Endothelial cell (in vitro differentiated cells): ENCODE results near the gene EBLN2. TPM values are rescaled to one million over a fixed set of nuclear protein-coding genes. Genes with fewer than 3 reads are reported as not detected.

Experiments
- DNase-seq: peaks from one replicate; pipeline ENCODE4 v3.0.0; 2021; ENCODE audit warnings: low spot score
- H3K27ac Mint-ChIP-seq: one replicate; pipeline ENCODE4 v1.8.0; 2021; ENCODE audit warnings: mixed read lengths, inconsistent platforms; ENCODE audit not compliant: unreplicated experiment
- H3K27me3 Mint-ChIP-seq: one replicate; pipeline ENCODE4 v1.8.0; 2021; ENCODE audit warnings: mild to moderate bottlenecking, moderate library complexity, mixed read lengths, inconsistent platforms; ENCODE audit not compliant: unreplicated experiment
- H3K36me3 Mint-ChIP-seq: one replicate; pipeline ENCODE4 v1.8.0; 2021; ENCODE audit warnings: mild to moderate bottlenecking, low read depth, mixed read lengths, inconsistent platforms; ENCODE audit not compliant: unreplicated experiment
- H3K4me1 Mint-ChIP-seq: one replicate; pipeline ENCODE4 v1.8.0; 2021; ENCODE audit warnings: mild to moderate bottlenecking, mixed read lengths, inconsistent platforms; ENCODE audit not compliant: unreplicated experiment
- H3K4me3 Mint-ChIP-seq: one replicate; pipeline ENCODE4 v1.8.0; 2021; ENCODE audit warnings: mild to moderate bottlenecking, mixed read lengths, inconsistent platforms; ENCODE audit not compliant: unreplicated experiment
- H3K9me3 Mint-ChIP-seq: one replicate; pipeline ENCODE4 v1.8.0; 2021; ENCODE audit warnings: mixed read lengths, inconsistent platforms; ENCODE audit not compliant: unreplicated experiment
- total RNA-seq: library from RNA; stranded (reverse); fragmentation: NEBNext Ultra II Directional; extraction: Animal tissue kit (Norgen Biotek cat#: 25700); gene quantifications from one replicate; pipeline ENCODE4 v1.2.1, GENCODE V29; 2021; ENCODE audit not compliant: unreplicated experiment
- TF ChIP-seq, protein P1 (sequence below): fragments of 200-600 bp; sonication (generic); IDR thresholded peaks from one replicate; pipeline ENCODE4 v1.5.0; 2021; ENCODE audit warnings: antibody characterized with exemption; ENCODE audit not compliant: unreplicated experiment

Gene EBLN2
- total RNA-seq, 1 donor from 2014 or later: 9.4 TPM

DNA sequence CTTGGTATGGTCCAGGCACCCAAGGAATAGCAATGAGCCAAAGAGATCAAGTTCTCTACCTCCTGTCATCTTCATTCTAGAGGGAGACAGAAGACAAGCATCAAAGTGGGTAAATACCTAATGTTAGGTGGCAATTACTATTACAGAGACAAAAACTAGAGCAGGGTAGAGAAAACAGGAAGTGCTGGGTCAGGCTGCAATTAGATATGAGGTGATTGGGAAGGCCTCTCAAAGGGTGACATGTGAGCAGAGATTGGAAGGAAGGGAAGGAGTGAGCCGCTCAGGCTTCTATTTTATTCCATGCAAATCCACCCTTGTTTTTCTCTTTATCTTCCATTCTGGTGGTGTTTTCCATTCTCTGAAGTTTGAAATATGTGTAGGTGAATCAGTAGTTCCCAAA, 37.4 kb downstream of the EBLN2 start:
- TF ChIP-seq, protein P1, sequence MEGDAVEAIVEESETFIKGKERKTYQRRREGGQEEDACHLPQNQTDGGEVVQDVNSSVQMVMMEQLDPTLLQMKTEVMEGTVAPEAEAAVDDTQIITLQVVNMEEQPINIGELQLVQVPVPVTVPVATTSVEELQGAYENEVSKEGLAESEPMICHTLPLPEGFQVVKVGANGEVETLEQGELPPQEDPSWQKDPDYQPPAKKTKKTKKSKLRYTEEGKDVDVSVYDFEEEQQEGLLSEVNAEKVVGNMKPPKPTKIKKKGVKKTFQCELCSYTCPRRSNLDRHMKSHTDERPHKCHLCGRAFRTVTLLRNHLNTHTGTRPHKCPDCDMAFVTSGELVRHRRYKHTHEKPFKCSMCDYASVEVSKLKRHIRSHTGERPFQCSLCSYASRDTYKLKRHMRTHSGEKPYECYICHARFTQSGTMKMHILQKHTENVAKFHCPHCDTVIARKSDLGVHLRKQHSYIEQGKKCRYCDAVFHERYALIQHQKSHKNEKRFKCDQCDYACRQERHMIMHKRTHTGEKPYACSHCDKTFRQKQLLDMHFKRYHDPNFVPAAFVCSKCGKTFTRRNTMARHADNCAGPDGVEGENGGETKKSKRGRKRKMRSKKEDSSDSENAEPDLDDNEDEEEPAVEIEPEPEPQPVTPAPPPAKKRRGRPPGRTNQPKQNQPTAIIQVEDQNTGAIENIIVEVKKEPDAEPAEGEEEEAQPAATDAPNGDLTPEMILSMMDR: no peak
- peaks cover 26% of the 10 kb centered on the region for H3K4me1 Mint-ChIP-seq
- peaks cover 3% of the 10 kb centered on the region for H3K36me3 Mint-ChIP-seq
- H3K27me3 Mint-ChIP-seq: peaks cover 4% of the 10 kb centered on the region
- H3K4me3 Mint-ChIP-seq: no peak overlapping the region
- H3K9me3 Mint-ChIP-seq: no peaks in the 10 kb centered on the region
- DNase-seq: no peak
- H3K27ac Mint-ChIP-seq: no peak overlapping the region

DNA sequence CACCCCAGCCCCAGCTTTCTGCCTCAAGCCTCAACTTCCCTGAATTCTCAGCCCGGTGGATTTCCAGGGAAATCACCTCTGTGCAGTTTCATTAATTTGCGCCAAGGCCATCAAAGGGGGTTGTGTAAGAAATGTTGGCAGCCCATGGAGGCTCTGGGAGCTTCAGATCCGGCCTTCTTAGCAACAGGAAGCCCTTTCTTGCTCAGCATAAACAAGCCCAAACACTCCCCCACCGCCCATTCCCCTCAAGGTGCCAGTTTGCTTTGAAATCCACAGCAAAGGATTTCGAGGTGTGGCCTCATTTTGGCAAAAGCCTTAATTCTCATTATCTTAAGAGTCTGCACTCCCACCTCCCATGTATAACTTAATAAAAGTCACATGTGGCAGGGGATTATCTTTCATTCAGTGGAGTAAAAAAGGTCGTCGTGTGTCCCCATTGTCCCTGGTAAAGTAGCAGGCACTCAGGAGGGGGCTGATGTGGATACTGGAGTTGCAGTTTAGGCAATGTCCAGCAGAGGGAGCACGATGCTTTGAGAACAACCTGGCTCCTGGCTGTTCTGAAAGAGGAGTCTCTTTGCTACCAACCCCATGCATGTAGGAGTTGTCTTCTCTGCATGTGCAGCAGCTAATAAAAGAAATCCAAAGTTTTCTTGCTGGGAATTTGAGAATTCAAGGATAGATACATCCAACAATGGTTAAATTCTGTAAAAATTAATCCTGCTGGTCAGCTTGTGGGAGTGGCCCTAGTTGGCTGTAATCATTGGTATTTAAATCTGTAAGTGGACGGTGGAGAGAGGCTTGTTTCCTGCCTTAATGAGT, 39.5 kb downstream of the EBLN2 start:
- Mint-ChIP-seq H3K4me1 (peaks cover 16% of the 10 kb centered on the region), H3K9me3 (no peaks in the 10 kb centered on the region), H3K4me3 (no peak overlapping the region), H3K36me3 (no peaks in the 10 kb centered on the region), H3K27me3 (peaks cover 2% of the 10 kb centered on the region), H3K27ac (peak overlapping the region; percentile 16)
- DNase-seq: peak; percentile 92
- TF ChIP-seq, protein P1: peak; percentile 96

DNA sequence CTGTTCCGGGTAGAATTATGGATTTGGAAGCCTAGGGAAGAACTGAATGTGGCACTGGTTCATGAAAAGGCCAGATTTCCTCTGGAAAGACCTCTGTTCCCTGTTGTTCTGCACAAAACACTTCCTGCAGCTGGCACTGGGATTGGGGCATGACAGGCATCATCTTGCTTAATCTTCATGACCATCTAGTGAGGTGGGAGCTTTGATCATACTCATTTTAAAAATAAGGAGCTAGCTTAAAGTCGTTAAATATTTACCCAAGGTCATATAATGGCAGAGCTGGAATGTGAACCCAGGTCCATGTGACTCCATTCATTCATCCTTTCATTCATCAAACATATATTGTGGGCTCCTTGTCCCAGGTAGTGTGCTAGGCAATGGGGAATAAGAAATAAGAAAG, 40.4 kb downstream of the EBLN2 start:
- no peak for DNase-seq
- Mint-ChIP-seq H3K27me3 (peaks cover 2% of the 10 kb centered on the region), H3K27ac (no peak overlapping the region), H3K9me3 (no peaks in the 10 kb centered on the region), H3K4me1 (peaks cover 16% of the 10 kb centered on the region), H3K36me3 (no peaks in the 10 kb centered on the region), H3K4me3 (no peak overlapping the region)
- TF ChIP-seq, protein P1: no peak

DNA sequence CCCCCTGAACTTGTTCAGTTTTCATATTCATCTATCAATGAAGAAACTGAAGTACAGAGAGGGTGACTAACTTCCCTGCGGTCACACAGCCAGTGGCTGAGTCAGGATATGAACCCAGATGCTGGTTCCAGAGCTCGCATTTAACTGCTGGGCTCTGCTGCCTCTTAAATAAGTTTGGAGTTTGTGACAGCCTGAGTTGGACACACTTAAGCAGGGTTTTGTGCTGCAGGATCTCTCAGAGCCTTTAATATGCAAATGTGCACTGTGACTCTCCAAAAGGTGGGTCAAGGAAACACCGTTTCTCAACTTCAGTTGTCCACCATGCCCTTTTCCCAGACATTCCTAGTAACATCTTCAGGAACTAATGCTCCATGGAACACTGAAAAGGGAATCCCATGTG, 45.8 kb downstream of the EBLN2 start:
- Mint-ChIP-seq H3K4me1 (no peaks in the 10 kb centered on the region), H3K27ac (no peak overlapping the region), H3K36me3 (no peaks in the 10 kb centered on the region), H3K27me3 (peaks cover 3% of the 10 kb centered on the region), H3K9me3 (no peaks in the 10 kb centered on the region), H3K4me3 (no peak overlapping the region)
- TF ChIP-seq, protein P1: no peak
- DNase-seq: no peak

DNA sequence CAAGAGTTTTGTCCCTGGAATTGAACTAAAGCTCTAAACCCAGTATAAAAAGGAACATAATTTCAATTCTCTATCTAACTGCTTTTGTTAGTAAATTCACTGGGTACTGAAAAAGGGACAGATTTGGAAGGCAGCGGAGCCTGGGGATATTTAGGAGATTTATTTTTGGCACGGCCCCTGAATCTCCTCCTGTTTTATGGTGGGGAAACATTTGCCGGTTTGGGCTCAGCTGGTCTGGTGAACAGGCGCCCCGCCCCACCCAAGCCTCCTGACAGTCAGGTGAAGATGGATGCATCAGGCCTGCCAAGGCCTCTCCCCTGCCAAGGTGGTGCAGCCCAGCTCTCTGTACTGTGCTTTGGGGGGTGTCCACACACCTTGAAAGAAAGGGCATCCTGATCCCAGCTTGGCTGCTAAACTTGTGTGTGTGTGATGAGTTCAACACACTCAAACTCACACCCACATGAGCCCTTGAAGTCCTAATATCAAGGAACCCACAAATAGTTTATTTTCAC, 46.3 kb downstream of the EBLN2 start:
- H3K9me3 Mint-ChIP-seq: no peaks in the 10 kb centered on the region
- DNase-seq: no peak
- TF ChIP-seq, protein P1: no peak
- H3K4me3 Mint-ChIP-seq: no peak overlapping the region
- H3K36me3 Mint-ChIP-seq: no peaks in the 10 kb centered on the region
- H3K27me3 Mint-ChIP-seq: peaks cover 3% of the 10 kb centered on the region
- H3K27ac Mint-ChIP-seq: no peak overlapping the region
- H3K4me1 Mint-ChIP-seq: no peaks in the 10 kb centered on the region
